Stomach (tissue), 4 donors: ENCODE results near the gene FAM161A.

Experiments
- EP300 ChIP-seq: sonication (generic); formaldehyde crosslinking; IDR thresholded peaks from one replicate; pipeline ENCODE4 v1.6.1; 2017; ENCODE audit warnings: antibody characterized with exemption
- POLR2A ChIP-seq, 4 donors: fragments of 450-650 bp; IDR thresholded peaks; one replicate each; pipeline ENCODE4 v1.6.1; 2016; ENCODE audit warnings: antibody characterized with exemption in 4 of 4, control low read depth in 2 of 4, mild to moderate bottlenecking in 1 of 4, moderate library complexity in 1 of 4
- POLR2AphosphoS5 ChIP-seq, 3 donors: sonication (generic); formaldehyde crosslinking; IDR thresholded peaks; one replicate each; pipeline ENCODE4 v1.6.1; 2016; ENCODE audit warnings: antibody characterized with exemption in 3 of 3
- TF ChIP-seq, protein P1 (sequence below), 7 experiments: fragments of 450-650 bp in 4 of 7; fragments of 200-600 bp in 3 of 7; sonication (generic) in 3 of 7; IDR thresholded peaks; one replicate each; pipeline ENCODE4 v1.5.1; 2016 to 2019; ENCODE audit warnings: antibody characterized with exemption in 7 of 7, control low read depth in 2 of 7, mild to moderate bottlenecking in 1 of 7

GRCh38 chr2:61785583-61785982, 68.3 kb downstream of the FAM161A start:
- TF ChIP-seq, protein P1, sequence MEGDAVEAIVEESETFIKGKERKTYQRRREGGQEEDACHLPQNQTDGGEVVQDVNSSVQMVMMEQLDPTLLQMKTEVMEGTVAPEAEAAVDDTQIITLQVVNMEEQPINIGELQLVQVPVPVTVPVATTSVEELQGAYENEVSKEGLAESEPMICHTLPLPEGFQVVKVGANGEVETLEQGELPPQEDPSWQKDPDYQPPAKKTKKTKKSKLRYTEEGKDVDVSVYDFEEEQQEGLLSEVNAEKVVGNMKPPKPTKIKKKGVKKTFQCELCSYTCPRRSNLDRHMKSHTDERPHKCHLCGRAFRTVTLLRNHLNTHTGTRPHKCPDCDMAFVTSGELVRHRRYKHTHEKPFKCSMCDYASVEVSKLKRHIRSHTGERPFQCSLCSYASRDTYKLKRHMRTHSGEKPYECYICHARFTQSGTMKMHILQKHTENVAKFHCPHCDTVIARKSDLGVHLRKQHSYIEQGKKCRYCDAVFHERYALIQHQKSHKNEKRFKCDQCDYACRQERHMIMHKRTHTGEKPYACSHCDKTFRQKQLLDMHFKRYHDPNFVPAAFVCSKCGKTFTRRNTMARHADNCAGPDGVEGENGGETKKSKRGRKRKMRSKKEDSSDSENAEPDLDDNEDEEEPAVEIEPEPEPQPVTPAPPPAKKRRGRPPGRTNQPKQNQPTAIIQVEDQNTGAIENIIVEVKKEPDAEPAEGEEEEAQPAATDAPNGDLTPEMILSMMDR (IDR thresholded peaks at IDR 0.05) = no peak
- TF ChIP-seq EP300 = no peak
- TF ChIP-seq POLR2A (IDR thresholded peaks at IDR 0.05) = no peak
- TF ChIP-seq POLR2AphosphoS5 (IDR thresholded peaks at IDR 0.05) = no peak
